DMS53 (cell line): ENCODE measurements around the gene RAN.
"Not testable (repeated sequence)": the region's sequence is repeated elsewhere in the genome, so short reads cannot be mapped to it uniquely, and the experiment has no call there.

Experiments used
- DNase-seq: peaks from one replicate; lab custom pipeline; 2025; lab: John Stamatoyannopoulos, UW

The RAN gene

GRCh38 chr12:130871286-130872178, at the start of gene RAN:
Gene RAN, plus strand, starts transcription at chr12:130872066. Its CDS starts 528 bp downstream, at chr12:130872594.
- DNase-seq: peak; percentile 98

- DNase-seq: no peak
These were observed 46.1 kb upstream of the RAN start for GRCh38 chr12:130825771-130826150.

- DNase-seq: peak; percentile 51
These were observed 45.6 kb upstream of the RAN start for GRCh38 chr12:130826151-130826801.

- no peak for DNase-seq
These were observed 44.4 kb upstream of the RAN start for GRCh38 chr12:130827432-130827831.

- no peak for DNase-seq
These were observed 43.0 kb upstream of the RAN start for GRCh38 chr12:130828895-130829294.

- no peak for DNase-seq
These were observed 42.2 kb upstream of the RAN start for GRCh38 chr12:130829391-130830245.

GRCh38 chr12:130830246-130830551, 41.7 kb upstream of the RAN start:
- DNase-seq: no peak

GRCh38 chr12:130831246-130831645, 40.6 kb upstream of the RAN start:
- DNase-seq: no peak

GRCh38 chr12:130831876-130832405, 39.9 kb upstream of the RAN start:
- no peak for DNase-seq

GRCh38 chr12:130832561-130833209, 39.2 kb upstream of the RAN start:
- no peak for DNase-seq

GRCh38 chr12:130835011-130835410, 36.9 kb upstream of the RAN start:
- no peak for DNase-seq

- no peak for DNase-seq
These were observed 36.4 kb upstream of the RAN start for GRCh38 chr12:130835436-130835835.

GRCh38 chr12:130838284-130838950, 33.4 kb upstream of the RAN start:
- peak; percentile 63 for DNase-seq

- DNase-seq: peak; percentile 91
These were observed 32.7 kb upstream of the RAN start, which contains the start of gene STX2 for GRCh38 chr12:130838951-130839769. Gene STX2, minus strand, starts transcription at chr12:130839250. Its CDS starts 151 bp downstream, at chr12:130839099.

GRCh38 chr12:130839770-130840404, 32.0 kb upstream of the RAN start:
- DNase-seq: peak; percentile 24

- DNase-seq: no peak
These were observed 25.5 kb upstream of the RAN start for GRCh38 chr12:130846369-130846768.

- no peak for DNase-seq
These were observed 24.8 kb upstream of the RAN start for GRCh38 chr12:130847112-130847511.

- DNase-seq: not testable (repeated sequence)
These were observed 23.8 kb upstream of the RAN start for GRCh38 chr12:130848105-130848504.

GRCh38 chr12:130848785-130849305, 23.0 kb upstream of the RAN start:
- DNase-seq: not testable (repeated sequence)
